Stomach (tissue), 4 donors: ENCODE data around the gene ENPP1.

Source experiments
- CTCF ChIP-seq, 7 experiments: fragments of 450-650 bp in 4 of 7; fragments of 200-600 bp in 3 of 7; sonication (generic) in 3 of 7; IDR thresholded peaks; one replicate each; pipeline ENCODE4 v1.5.1; 2016 to 2019; ENCODE audit warnings: antibody characterized with exemption in 7 of 7, control low read depth in 2 of 7, mild to moderate bottlenecking in 1 of 7
- EP300 ChIP-seq: sonication (generic); formaldehyde crosslinking; IDR thresholded peaks from one replicate; pipeline ENCODE4 v1.6.1; 2017; ENCODE audit warnings: antibody characterized with exemption
- POLR2A ChIP-seq, 4 donors: fragments of 450-650 bp; IDR thresholded peaks; one replicate each; pipeline ENCODE4 v1.6.1; 2016; ENCODE audit warnings: antibody characterized with exemption in 4 of 4, control low read depth in 2 of 4, mild to moderate bottlenecking in 1 of 4, moderate library complexity in 1 of 4
- POLR2AphosphoS5 ChIP-seq, 3 donors: sonication (generic); formaldehyde crosslinking; IDR thresholded peaks; one replicate each; pipeline ENCODE4 v1.6.1; 2016; ENCODE audit warnings: antibody characterized with exemption in 3 of 3

GRCh38 chr6:131831886-131832285 is 24.1 kb downstream of the ENPP1 start:
- TF ChIP-seq POLR2AphosphoS5 (IDR thresholded peaks at IDR 0.05), result no peak
- no peak for TF ChIP-seq CTCF (IDR thresholded peaks at IDR 0.05)
- no peak for TF ChIP-seq POLR2A (IDR thresholded peaks at IDR 0.05)
- no peak for TF ChIP-seq EP300
